Neural cell (in vitro differentiated cells): ENCODE measurements around the gene DNAJB8. TPM values are rescaled to one million over a fixed set of nuclear protein-coding genes. Genes with fewer than 3 reads are reported as not detected.

ENCODE experiments used
- H2AFZ ChIP-seq: fragments of 200-600, 300-800 bp; sonication (generic), shearing (Covaris generic); 2 replicates; pipeline ENCODE4 v1.6.0; 2014; ENCODE audit warnings: low read depth, mild to moderate bottlenecking, antibody characterized with exemption, low read length, moderate library complexity
- H3F3A ChIP-seq: fragments of 200-600 bp; shearing (Covaris generic); 2 replicates; pipeline ENCODE4 v1.6.1; 2016; ENCODE audit warnings: mild to moderate bottlenecking, moderate library complexity, mixed read lengths, antibody characterized with exemption, low read length; ENCODE audit not compliant: insufficient read depth, poor library complexity, severe bottlenecking
- H3K27ac ChIP-seq: fragments of 200-600, 300-800 bp; sonication (generic), shearing (Covaris generic); 2 replicates; pipeline ENCODE4 v1.5.1; 2014; ENCODE audit warnings: mild to moderate bottlenecking, low read length, moderate library complexity
- H3K27me3 ChIP-seq: fragments of 300-800, 200-600 bp; sonication (generic), shearing (Covaris generic); 2 replicates; pipeline ENCODE4 v1.6.0; 2014; ENCODE audit warnings: mild to moderate bottlenecking, low read depth, low read length, moderate library complexity; ENCODE audit not compliant: insufficient read depth
- H3K36me3 ChIP-seq: fragments of 300-800, 200-600 bp; sonication (generic), shearing (Covaris generic); 2 replicates; pipeline ENCODE4 v1.5.1; 2014; ENCODE audit warnings: mild to moderate bottlenecking, antibody characterized with exemption, low read length, moderate library complexity; ENCODE audit not compliant: insufficient read depth
- H3K4me2 ChIP-seq: fragments of 300-800, 200-600 bp; sonication (generic), shearing (Covaris generic); 2 replicates; pipeline ENCODE4 v1.6.0; 2014; ENCODE audit warnings: mild to moderate bottlenecking, low read length
- H3K4me3 ChIP-seq: fragments of 300-800, 200-600 bp; sonication (generic), shearing (Covaris generic); 2 replicates; pipeline ENCODE4 v1.5.1; 2014; ENCODE audit warnings: mild to moderate bottlenecking, low read length, moderate library complexity
- H3K79me2 ChIP-seq: fragments of 200-600 bp; shearing (Covaris generic); replicated peaks from 2 replicates; pipeline ENCODE4 v1.6.0; 2014; ENCODE audit warnings: mild to moderate bottlenecking, low read length, moderate library complexity; ENCODE audit not compliant: insufficient read depth
- H3K9ac ChIP-seq: fragments of 300-800, 200-600 bp; sonication (generic), shearing (Covaris generic); 2 replicates; pipeline ENCODE4 v1.6.1; 2016; ENCODE audit warnings: mild to moderate bottlenecking, low read length, mixed read lengths
- H3K9me2 ChIP-seq: fragments of 200-600 bp; shearing (Covaris generic); 2 replicates; pipeline ENCODE4 v1.6.1; 2016; ENCODE audit warnings: mild to moderate bottlenecking, low read length, mixed read lengths; ENCODE audit not compliant: insufficient read depth
- H3K9me3 ChIP-seq: fragments of 200-600, 300-800 bp; sonication (generic), shearing (Covaris generic); 2 replicates; pipeline ENCODE4 v1.6.1; 2016; ENCODE audit warnings: mild to moderate bottlenecking, mixed run types, low read length, moderate library complexity, mixed read lengths
- H4K20me1 ChIP-seq: fragments of 200-600 bp; shearing (Covaris generic); 2 replicates; pipeline ENCODE4 v1.6.1; 2016; ENCODE audit warnings: mild to moderate bottlenecking, mixed run types; ENCODE audit not compliant: insufficient read depth
- CTCF ChIP-seq: fragments of 450-650 bp; IDR thresholded peaks from 2 replicates; pipeline ENCODE4 v1.5.1; 2014; ENCODE audit warnings: antibody characterized with exemption, mild to moderate bottlenecking, moderate library complexity; ENCODE audit not compliant: poor library complexity, severe bottlenecking
- EP300 ChIP-seq: fragments of 450-650 bp; conservative IDR thresholded peaks from 2 replicates; pipeline ENCODE4 v1.6.1; 2014; ENCODE audit warnings: antibody characterized with exemption, mild to moderate bottlenecking, moderate library complexity; ENCODE audit not compliant: poor library complexity, severe bottlenecking
- EZH2 ChIP-seq: fragments of 200-600, 300-800 bp; shearing (Covaris generic), sonication (generic); IDR thresholded peaks from 2 replicates; pipeline ENCODE4 v1.6.1; 2014; ENCODE audit warnings: antibody characterized with exemption, low read length, borderline replicate concordance, mild to moderate bottlenecking; ENCODE audit not compliant: insufficient read depth, poor library complexity, severe bottlenecking
- MXI1 ChIP-seq: fragments of 450-650 bp; conservative IDR thresholded peaks from 2 replicates; pipeline ENCODE4 v1.6.1; 2014; ENCODE audit warnings: antibody characterized with exemption, mild to moderate bottlenecking; ENCODE audit not compliant: poor library complexity, severe bottlenecking
- POLR2AphosphoS5 ChIP-seq: IDR thresholded peaks from 2 replicates; pipeline ENCODE4 v1.6.1; 2012
- RAD21 ChIP-seq: fragments of 450-650 bp; conservative IDR thresholded peaks from 2 replicates; pipeline ENCODE4 v1.6.1; 2014; ENCODE audit warnings: antibody characterized with exemption, mild to moderate bottlenecking, moderate library complexity
- REST ChIP-seq: IDR thresholded peaks from 2 replicates; pipeline ENCODE4 v1.6.1; 2012; ENCODE audit warnings: borderline replicate concordance
- TAF1 ChIP-seq: IDR thresholded peaks from 2 replicates; pipeline ENCODE4 v1.6.1; 2012; ENCODE audit warnings: low read depth
- polyA plus RNA-seq: library from polyadenylated mRNA; depleted of rRNA; stranded (reverse); fragments of >200 nt; gene quantifications from 2 replicates; pipeline ENCODE4 v1.2.3, GENCODE V29; 2014

DNAJB8 gene
- polyA plus RNA-seq, 1 donor from 2014 or later = not detected

- no peaks in the 10 kb centered on the region for H3K36me3 ChIP-seq
- H3K9ac ChIP-seq = no peak overlapping the region
- no peaks in the 10 kb centered on the region for H3K79me2 ChIP-seq
- H3K4me2 ChIP-seq = no peak overlapping the region
- H4K20me1 ChIP-seq = no peaks in the 10 kb centered on the region
- no peaks in the 10 kb centered on the region for H3K9me3 ChIP-seq
- H3K27ac ChIP-seq = no peak overlapping the region
- no peaks in the 10 kb centered on the region for H3F3A ChIP-seq
- no peak overlapping the region for H2AFZ ChIP-seq
- peaks cover 77% of the 10 kb centered on the region for H3K27me3 ChIP-seq
- TF ChIP-seq POLR2AphosphoS5 = no peak
- TF ChIP-seq CTCF = no peak
- TF ChIP-seq EZH2 = no peak
- no peak overlapping the region for H3K4me3 ChIP-seq
- H3K9me2 ChIP-seq = no peaks in the 10 kb centered on the region
Measured at GRCh38 chr3:128480278-128480677, 13.6 kb upstream of the DNAJB8 start.

GRCh38 chr3:128479558-128480086 lies 12.9 kb upstream of the DNAJB8 start:
- Histone ChIP-seq H3K9me2 (no peaks in the 10 kb centered on the region), H3K9me3 (no peaks in the 10 kb centered on the region), H3K9ac (no peak overlapping the region), H3K4me3 (no peak overlapping the region), H3K27ac (no peak overlapping the region), H2AFZ (no peak overlapping the region), H4K20me1 (no peaks in the 10 kb centered on the region), H3K27me3 (peaks cover 70% of the 10 kb centered on the region), H3K36me3 (no peaks in the 10 kb centered on the region), H3F3A (no peaks in the 10 kb centered on the region), H3K4me2 (no peak overlapping the region), H3K79me2 (no peaks in the 10 kb centered on the region)
- TF ChIP-seq MXI1 = no peak
- TF ChIP-seq REST = no peak
- TF ChIP-seq RAD21 = no peak
- TF ChIP-seq EZH2 = no peak

GRCh38 chr3:128478576-128479506 lies 12.2 kb upstream of the DNAJB8 start:
- Histone ChIP-seq H3K79me2 (no peaks in the 10 kb centered on the region), H3K9me2 (no peaks in the 10 kb centered on the region), H3K27ac (no peak overlapping the region), H2AFZ (no peak overlapping the region), H3K4me3 (no peak overlapping the region), H3F3A (no peaks in the 10 kb centered on the region), H3K9me3 (no peaks in the 10 kb centered on the region), H3K36me3 (no peaks in the 10 kb centered on the region), H3K27me3 (peaks cover 64% of the 10 kb centered on the region), H3K4me2 (no peak overlapping the region), H3K9ac (no peak overlapping the region), H4K20me1 (no peaks in the 10 kb centered on the region)
- TF ChIP-seq TAF1 (no peak), RAD21 (no peak), MXI1 (no peak), CTCF (no peak), REST (no peak), EP300 (no peak)
